GM12892 (cell line): ENCODE data around the gene TCEANC.

Experiments used
- POLR2A ChIP-seq: IDR thresholded peaks from 2 replicates; pipeline ENCODE4 v1.6.1; 2011; ENCODE audit warnings: low read depth, low read length, control low read depth
- POLR2AphosphoS5 ChIP-seq: IDR thresholded peaks from 2 replicates; pipeline ENCODE4 v1.6.1; 2011; ENCODE audit warnings: low read depth, low read length, control low read depth
- TAF1 ChIP-seq: IDR thresholded peaks from 2 replicates; pipeline ENCODE4 v1.6.1; 2011; ENCODE audit warnings: low read depth, mild to moderate bottlenecking, control low read depth, low read length, borderline replicate concordance

- TF ChIP-seq POLR2A (no peak), POLR2AphosphoS5 (no peak), TAF1 (no peak)
Measured at GRCh38 chrX:13673016-13673415, 20.1 kb downstream of the TCEANC start.
